PC-9 (cell line): Measurements from ENCODE around the gene GPHN. TPM values are rescaled to one million over a fixed set of nuclear protein-coding genes. Genes with fewer than 3 reads are reported as not detected.

ENCODE experiments used
- BruUV-seq: library from RNA; stranded (reverse); fragments of 400-500 nt; replicated peaks from 2 replicates; lab custom pipeline; 2021; lab: Mats Ljungman, UMichigan
- CTCF ChIA-PET: fragments of 300-600 bp; sonication (Branson Sonifier 250); formaldehyde crosslinking; loops from one replicate; lab custom pipeline; 2022; ENCODE audit warnings: antibody characterized with exemption; lab: Charles Lee
- POLR2A ChIA-PET: fragments of 300-600 bp; sonication (Branson Sonifier 250); formaldehyde crosslinking; loops from one replicate; lab custom pipeline; 2022; ENCODE audit warnings: antibody characterized with exemption; ENCODE audit not compliant: unreplicated experiment; lab: Charles Lee
- DNase-seq, 2 experiments: peaks; one replicate each; pipeline versions ENCODE4 v3.0.0 to v3.0.0-alpha.2; 2015 to 2022; ENCODE audit warnings: mixed read lengths in 1 of 2
- H2AFZ ChIP-seq: fragments of 200-600 bp; sonication (generic); 2 replicates; pipeline ENCODE4 v1.8.1; 2017; ENCODE audit warnings: antibody characterized with exemption
- H3F3A ChIP-seq: fragments of 200-600 bp; sonication (generic); 2 replicates; pipeline ENCODE4 v1.8.1; 2017; ENCODE audit warnings: antibody characterized with exemption, mild to moderate bottlenecking, low read depth; ENCODE audit not compliant: insufficient read depth
- H3K27ac ChIP-seq: fragments of 200-600 bp; sonication (generic); 2 replicates; pipeline ENCODE4 v1.6.1; 2016; ENCODE audit warnings: mixed run types
- H3K27me3 ChIP-seq: fragments of 200-600 bp; sonication (generic); 2 replicates; pipeline ENCODE4 v1.6.1; 2016; ENCODE audit warnings: low read depth, mixed run types; ENCODE audit not compliant: insufficient read depth
- H3K36me3 ChIP-seq: fragments of 200-600 bp; sonication (generic); 2 replicates; pipeline ENCODE4 v1.6.1; 2016; ENCODE audit warnings: low read depth, mixed run types
- H3K4me1 ChIP-seq: fragments of 200-600 bp; sonication (generic); replicated peaks from 2 replicates; pipeline ENCODE4 v1.6.1; 2016; ENCODE audit warnings: mixed run types; ENCODE audit not compliant: insufficient read depth
- H3K4me2 ChIP-seq: fragments of 200-600 bp; sonication (generic); 2 replicates; pipeline ENCODE4 v1.6.1; 2017; ENCODE audit warnings: mixed run types
- H3K4me3 ChIP-seq: fragments of 200-600 bp; sonication (generic); 2 replicates; pipeline ENCODE4 v1.6.1; 2016; ENCODE audit warnings: mixed run types
- H3K79me2 ChIP-seq: fragments of 200-600 bp; sonication (generic); 2 replicates; pipeline ENCODE4 v1.6.1; 2017; ENCODE audit warnings: low read depth, mixed run types
- H3K9me2 ChIP-seq: fragments of 200-600 bp; sonication (generic); 2 replicates; pipeline ENCODE4 v1.8.1; 2017; ENCODE audit warnings: mild to moderate bottlenecking; ENCODE audit not compliant: insufficient read depth
- H3K9me3 ChIP-seq: fragments of 200-600 bp; sonication (generic); 2 replicates; pipeline ENCODE4 v1.8.1; 2016; ENCODE audit warnings: low read depth; ENCODE audit not compliant: insufficient read depth
- H4K20me1 ChIP-seq: fragments of 200-600 bp; sonication (generic); 2 replicates; pipeline ENCODE4 v1.8.1; 2017; ENCODE audit not compliant: insufficient read depth
- CTCF ChIP-seq: fragments of 200-600 bp; sonication (generic); conservative IDR thresholded peaks from 2 replicates; pipeline ENCODE4 v1.6.1; 2017; ENCODE audit warnings: mixed run types, antibody characterized with exemption, mild to moderate bottlenecking, moderate library complexity
- EZH2 ChIP-seq: fragments of 200-600 bp; sonication (generic); IDR thresholded peaks from 2 replicates; pipeline ENCODE4 v1.8.0; 2017; ENCODE audit warnings: antibody characterized with exemption, low read depth
- intact Hi-C: fragments of 100-400 bp; cut with micrococcal nuclease; formaldehyde crosslinking; loops from one replicate; pipeline ENCODE4 v1.10.0; 2022; ENCODE audit not compliant: unreplicated experiment
- total RNA-seq: library from RNA; stranded (reverse); gene quantifications from 2 replicates; pipeline ENCODE4 v1.2.3, GENCODE V29; 2021

GPHN gene
- total RNA-seq, 1 experiment from 2014 or later, result 18.3 TPM

GRCh38 chr14:66624336-66624937 lies 116.5 kb downstream of the GPHN start:
- POLR2A ChIA-PET, result interaction anchor here (0.7 kb wide), 1 partner anchor 1996 kb away, joined by 3 read pairs; no protein-coding TSS in a partner anchor
- CTCF ChIA-PET, result interaction anchor here (0.5 to 1.4 kb wide), 9 partner anchors 20 to 1080 kb away, joined by 3 to 8 read pairs (median 3); no protein-coding TSS in a partner anchor
- BruUV-seq, result no TSS peak

GRCh38 chr14:66628636-66629035 lies 120.7 kb downstream of the GPHN start:
- H3F3A ChIP-seq, result no peaks in the 10 kb centered on the region; the same call in 1 of the 2 replicates
- no peak for TF ChIP-seq CTCF
- TF ChIP-seq EZH2, result no peak
- DNase-seq, result no peak
- no peak overlapping the region for H2AFZ ChIP-seq
- H3K79me2 ChIP-seq, result peaks cover 6% of the 10 kb centered on the region; the same call in 1 of the 2 replicates
- H4K20me1 ChIP-seq, result no peaks in the 10 kb centered on the region
- intact Hi-C loops, result loop anchor here (10.0 kb wide), 2 partner anchors 486 to 1076 kb away; partner anchors contain the start of gene RDH12
- no peak overlapping the region for H3K4me3 ChIP-seq
- BruUV-seq, result no TSS peak
- H3K27ac ChIP-seq, result no peak overlapping the region
- H3K4me1 ChIP-seq, result no peaks in the 10 kb centered on the region
- ChIA-PET POLR2A (no interaction called here), CTCF (no interaction called here)
- no peak overlapping the region for H3K4me2 ChIP-seq
- no peaks in the 10 kb centered on the region for H3K9me2 ChIP-seq
- peaks cover 4% of the 10 kb centered on the region; the same call in 1 of the 2 replicates for H3K36me3 ChIP-seq
- no peaks in the 10 kb centered on the region for H3K27me3 ChIP-seq
- no peaks in the 10 kb centered on the region for H3K9me3 ChIP-seq

More at GRCh38 chr14:66624336-66624937, 116.5 kb downstream of the GPHN start:
- H3K27me3 ChIP-seq, result no peaks in the 10 kb centered on the region
- no peaks in the 10 kb centered on the region for H4K20me1 ChIP-seq
- H2AFZ ChIP-seq, result no peak overlapping the region
- no peak overlapping the region for H3K4me3 ChIP-seq
- intact Hi-C loops, result loop anchor here (1.0 to 10.0 kb wide), 4 partner anchors 490 to 1080 kb away; partner anchors contain the start of genes EIF2S1 and RDH12
- TF ChIP-seq EZH2 (no peak), CTCF (peak; percentile 83)
- H3K9me2 ChIP-seq, result no peaks in the 10 kb centered on the region
- H3K36me3 ChIP-seq, result no peaks in the 10 kb centered on the region
- DNase-seq, result peak in 1 of 2 experiments; percentile 53
- H3K27ac ChIP-seq, result no peak overlapping the region
- H3K9me3 ChIP-seq, result no peaks in the 10 kb centered on the region
- no peaks in the 10 kb centered on the region; the same call in 1 of the 2 replicates for H3F3A ChIP-seq
- no peaks in the 10 kb centered on the region for H3K4me1 ChIP-seq
- no peak overlapping the region for H3K4me2 ChIP-seq
- H3K79me2 ChIP-seq, result peaks cover 6% of the 10 kb centered on the region; the same call in 1 of the 2 replicates

- Histone ChIP-seq H3K4me1 (no peaks in the 10 kb centered on the region), H3K9me3 (no peaks in the 10 kb centered on the region), H3K9me2 (no peaks in the 10 kb centered on the region), H3K27me3 (no peaks in the 10 kb centered on the region), H2AFZ (no peak overlapping the region), H4K20me1 (no peaks in the 10 kb centered on the region), H3K27ac (no peak overlapping the region), H3K4me3 (no peak overlapping the region), H3K4me2 (no peak overlapping the region), H3K36me3 (peaks cover 4% of the 10 kb centered on the region; the same call in 1 of the 2 replicates), H3F3A (no peaks in the 10 kb centered on the region; the same call in 1 of the 2 replicates), H3K79me2 (peaks cover 12% of the 10 kb centered on the region)
- BruUV-seq, result no TSS peak
- TF ChIP-seq CTCF, result no peak
- no peak for TF ChIP-seq EZH2
- intact Hi-C loops, result loop anchor here (10.0 kb wide), 2 partner anchors 485 to 1075 kb away; partner anchors contain the start of gene RDH12
- ChIA-PET POLR2A (no interaction called here), CTCF (no interaction called here)
- no peak for DNase-seq
Measured at GRCh38 chr14:66629499-66629898, 121.6 kb downstream of the GPHN start.
